Stimulated activated CD8-positive, alpha-beta memory T cell treated with anti-CD3 and anti-CD28 coated beads, Interleukin-12 subunit alpha, Interleukin-12 subunit beta, amount 100 ng/mL, for 1 hour (primary cell): ENCODE data around the gene TLK1.

ENCODE experiments used
- DNase-seq: peaks from one replicate; pipeline ENCODE4 v3.0.0-alpha.2; 2020; ENCODE audit warnings: low read depth

TLK1 gene

GRCh38 chr2:171160119-171160955 is at the start of gene TLK1:
Gene TLK1, minus strand, starts transcription at chr2:171160893. Its CDS starts 465 bp downstream, at chr2:171160428.
- peak; percentile 39 for DNase-seq

GRCh38 chr2:171210216-171210863 is 49.6 kb upstream of the TLK1 start:
- DNase-seq = no peak

- no peak for DNase-seq
Measured at GRCh38 chr2:171208657-171209056, 48.0 kb upstream of the TLK1 start.

GRCh38 chr2:171206422-171207115 is 45.9 kb upstream of the TLK1 start:
- no peak for DNase-seq

GRCh38 chr2:171205551-171205950 is 44.9 kb upstream of the TLK1 start:
- DNase-seq = no peak

- no peak for DNase-seq
Measured at GRCh38 chr2:171201767-171202166, 41.1 kb upstream of the TLK1 start.

GRCh38 chr2:171201271-171201670 is 40.6 kb upstream of the TLK1 start:
- DNase-seq = no peak

- no peak for DNase-seq
Measured at GRCh38 chr2:171200469-171200868, 39.8 kb upstream of the TLK1 start.

GRCh38 chr2:171191021-171191420 is 30.3 kb upstream of the TLK1 start:
- DNase-seq = no peak

GRCh38 chr2:171187819-171188218 is 27.1 kb upstream of the TLK1 start:
- no peak for DNase-seq

GRCh38 chr2:171187177-171187576 is 26.5 kb upstream of the TLK1 start:
- no peak for DNase-seq

GRCh38 chr2:171185941-171186340 is 25.2 kb upstream of the TLK1 start:
- DNase-seq = no peak

GRCh38 chr2:171185165-171185818 is 24.6 kb upstream of the TLK1 start:
- DNase-seq = no peak

- DNase-seq = no peak
Measured at GRCh38 chr2:171181064-171182049, 20.7 kb upstream of the TLK1 start.

- no peak for DNase-seq
Measured at GRCh38 chr2:171180229-171180930, 19.7 kb upstream of the TLK1 start.

GRCh38 chr2:171178993-171179392 is 18.3 kb upstream of the TLK1 start:
- no peak for DNase-seq

- DNase-seq = no peak
Measured at GRCh38 chr2:171176516-171176915, 15.8 kb upstream of the TLK1 start.

GRCh38 chr2:171174075-171174474 is 13.4 kb upstream of the TLK1 start:
- DNase-seq = no peak

- no peak for DNase-seq
Measured at GRCh38 chr2:171173087-171173486, 12.4 kb upstream of the TLK1 start.

- no peak for DNase-seq
Measured at GRCh38 chr2:171171808-171172207, 11.1 kb upstream of the TLK1 start.

- no peak for DNase-seq
Measured at GRCh38 chr2:171169839-171170238, 9.1 kb upstream of the TLK1 start.
